Stimulated activated naive CD4-positive, alpha-beta T cell treated with Interleukin-2 at 50 U/mL for 16 hours (primary cell): ENCODE data around the gene IL22RA1.

Experiments used
- DNase-seq: peaks from one replicate; lab custom pipeline; 2025; lab: John Stamatoyannopoulos, UW

IL22RA1 gene

GRCh38 chr1:24071941-24072340 lies 71.0 kb downstream of the IL22RA1 start:
- DNase-seq, result no peak

GRCh38 chr1:24070821-24071393 lies 72.0 kb downstream of the IL22RA1 start:
- peak; percentile 63 for DNase-seq

- no peak for DNase-seq
Measured at GRCh38 chr1:24069817-24070216, 73.1 kb downstream of the IL22RA1 start.
